ENCODE data around the gene GRIK4.

GRIK4 gene

GRCh38 chr11:120538707-120539106, 27.2 kb downstream of the GRIK4 start:
- H3K4me1 ChIP-seq (ENCODE audit: insufficient read depth, low read length, severe bottlenecking), result no peaks in the 10 kb centered on the region
- H3K9me3 ChIP-seq (ENCODE audit: low read length), result no peaks in the 10 kb centered on the region
- H3K36me3 ChIP-seq (ENCODE audit: insufficient read depth, low read length), result no peaks in the 10 kb centered on the region
- H3K9me2 ChIP-seq (ENCODE audit: low read depth, low read length), result no peaks in the 10 kb centered on the region
- no peak overlapping the region for H3K9ac ChIP-seq (ENCODE audit: low read length)
- H2AFZ ChIP-seq (ENCODE audit: low read length), result no peak overlapping the region
- no peaks in the 10 kb centered on the region for H3F3A ChIP-seq (ENCODE audit: insufficient read depth, low read length)
- no peak for TF ChIP-seq EZH2 (IDR thresholded peaks at IDR 0.05; ENCODE audit: borderline replicate concordance, low read length)
- no peak for TF ChIP-seq CTCF (IDR thresholded peaks at IDR 0.05; ENCODE audit: low read length)
- no peak overlapping the region for H3K27ac ChIP-seq (ENCODE audit: low read depth, low read length, poor library complexity, severe bottlenecking)
- no peaks in the 10 kb centered on the region for H4K20me1 ChIP-seq (ENCODE audit: insufficient read depth, low read length)
- no peaks in the 10 kb centered on the region for H3K27me3 ChIP-seq (ENCODE audit: insufficient read depth, low read length)
- H3K4me3 ChIP-seq (ENCODE audit: low read depth, low read length, poor library complexity, severe bottlenecking), result no peak overlapping the region
- no peaks in the 10 kb centered on the region for H3K79me2 ChIP-seq (ENCODE audit: insufficient read depth, low read length)
- no peak overlapping the region for H3K4me2 ChIP-seq (ENCODE audit: low read length)

GRCh38 chr11:120539667-120540369, 28.3 kb downstream of the GRIK4 start:
- no peak overlapping the region for H2AFZ ChIP-seq (ENCODE audit: low read length)
- no peaks in the 10 kb centered on the region for H3K27me3 ChIP-seq (ENCODE audit: insufficient read depth, low read length)
- H3K27ac ChIP-seq (ENCODE audit: low read depth, low read length, poor library complexity, severe bottlenecking), result no peak overlapping the region
- no peak overlapping the region for H3K4me2 ChIP-seq (ENCODE audit: low read length)
- no peaks in the 10 kb centered on the region for H3K9me2 ChIP-seq (ENCODE audit: low read depth, low read length)
- H3K9me3 ChIP-seq (ENCODE audit: low read length), result no peaks in the 10 kb centered on the region
- no peak for TF ChIP-seq CTCF (IDR thresholded peaks at IDR 0.05; ENCODE audit: low read length)
- no peak for TF ChIP-seq EZH2 (IDR thresholded peaks at IDR 0.05; ENCODE audit: borderline replicate concordance, low read length)
- H3K4me1 ChIP-seq (ENCODE audit: insufficient read depth, low read length, severe bottlenecking), result no peaks in the 10 kb centered on the region
- H3K36me3 ChIP-seq (ENCODE audit: insufficient read depth, low read length), result no peaks in the 10 kb centered on the region
- no peaks in the 10 kb centered on the region for H3F3A ChIP-seq (ENCODE audit: insufficient read depth, low read length)
- no peaks in the 10 kb centered on the region for H4K20me1 ChIP-seq (ENCODE audit: insufficient read depth, low read length)
- H3K79me2 ChIP-seq (ENCODE audit: insufficient read depth, low read length), result no peaks in the 10 kb centered on the region
- H3K4me3 ChIP-seq (ENCODE audit: low read depth, low read length, poor library complexity, severe bottlenecking), result no peak overlapping the region
- H3K9ac ChIP-seq (ENCODE audit: low read length), result no peak overlapping the region

GRCh38 chr11:120540744-120541465, 29.4 kb downstream of the GRIK4 start:
- H3K9ac ChIP-seq (ENCODE audit: low read length), result no peak overlapping the region

More at GRCh38 chr11:120540744-120541465, 29.4 kb downstream of the GRIK4 start:
- Histone ChIP-seq H3K4me3 (ENCODE audit: low read depth, low read length, poor library complexity, severe bottlenecking) (no peak overlapping the region), H3K36me3 (ENCODE audit: insufficient read depth, low read length) (no peaks in the 10 kb centered on the region), H3K4me1 (ENCODE audit: insufficient read depth, low read length, severe bottlenecking) (no peaks in the 10 kb centered on the region), H3K9me2 (ENCODE audit: low read depth, low read length) (no peaks in the 10 kb centered on the region), H3K27me3 (ENCODE audit: insufficient read depth, low read length) (no peaks in the 10 kb centered on the region), H3K79me2 (ENCODE audit: insufficient read depth, low read length) (no peaks in the 10 kb centered on the region), H3K27ac (ENCODE audit: low read depth, low read length, poor library complexity, severe bottlenecking) (no peak overlapping the region), H4K20me1 (ENCODE audit: insufficient read depth, low read length) (no peaks in the 10 kb centered on the region), H3F3A (ENCODE audit: insufficient read depth, low read length) (no peaks in the 10 kb centered on the region), H3K9me3 (ENCODE audit: low read length) (no peaks in the 10 kb centered on the region), H2AFZ (ENCODE audit: low read length) (no peak overlapping the region), H3K4me2 (ENCODE audit: low read length) (no peak overlapping the region)
- TF ChIP-seq CTCF (IDR thresholded peaks at IDR 0.05; ENCODE audit: low read length) (no peak), EZH2 (IDR thresholded peaks at IDR 0.05; ENCODE audit: borderline replicate concordance, low read length) (no peak)

Data from OCI-LY1 (cell line).